ENCODE data around the gene TSKS.

Gene TSKS

DNA sequence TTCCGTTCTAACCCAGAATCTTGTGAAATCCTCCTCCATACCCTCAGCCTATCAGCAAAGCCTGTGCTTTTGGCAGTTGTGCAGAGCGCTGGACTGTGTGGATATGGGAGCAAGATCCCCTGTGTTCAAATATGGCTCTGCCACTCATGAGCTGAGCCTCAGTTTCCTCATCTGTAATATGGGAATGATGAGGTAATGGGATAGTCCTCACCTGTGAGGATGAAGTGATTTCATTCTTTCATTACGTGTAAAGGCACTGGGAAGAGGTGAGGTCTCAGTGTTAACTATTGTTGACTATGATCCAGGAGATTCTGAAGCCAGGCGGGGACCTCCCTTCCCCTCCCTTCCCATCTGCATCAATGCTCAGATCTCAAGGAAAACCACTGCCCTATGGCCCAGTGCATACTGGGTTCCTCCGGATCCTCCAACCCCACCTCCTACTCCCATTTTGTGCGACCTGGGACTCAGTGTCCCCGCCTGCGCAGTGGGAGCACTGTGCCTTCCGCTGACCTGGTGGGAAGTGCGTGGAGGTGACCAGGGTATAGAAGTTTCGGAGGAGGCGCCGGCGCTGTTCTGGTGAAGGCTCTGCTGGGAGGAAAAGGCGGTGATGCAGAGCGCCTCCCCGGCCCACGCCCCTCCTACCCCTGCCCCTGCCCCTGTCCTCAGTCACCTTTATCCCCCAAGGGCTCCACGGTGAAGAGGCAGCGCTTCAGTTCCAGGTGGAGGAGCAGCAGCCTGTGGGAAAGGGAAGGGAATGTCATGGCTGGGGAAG, 45.0 kb upstream of the TSKS start:
- H3K4me3 ChIP-seq (ENCODE audit: control insufficient read depth, low read depth, low read length): no peak overlapping the region
- no peak for DNase-seq (ENCODE audit: low read depth)
- TF ChIP-seq, protein P1, sequence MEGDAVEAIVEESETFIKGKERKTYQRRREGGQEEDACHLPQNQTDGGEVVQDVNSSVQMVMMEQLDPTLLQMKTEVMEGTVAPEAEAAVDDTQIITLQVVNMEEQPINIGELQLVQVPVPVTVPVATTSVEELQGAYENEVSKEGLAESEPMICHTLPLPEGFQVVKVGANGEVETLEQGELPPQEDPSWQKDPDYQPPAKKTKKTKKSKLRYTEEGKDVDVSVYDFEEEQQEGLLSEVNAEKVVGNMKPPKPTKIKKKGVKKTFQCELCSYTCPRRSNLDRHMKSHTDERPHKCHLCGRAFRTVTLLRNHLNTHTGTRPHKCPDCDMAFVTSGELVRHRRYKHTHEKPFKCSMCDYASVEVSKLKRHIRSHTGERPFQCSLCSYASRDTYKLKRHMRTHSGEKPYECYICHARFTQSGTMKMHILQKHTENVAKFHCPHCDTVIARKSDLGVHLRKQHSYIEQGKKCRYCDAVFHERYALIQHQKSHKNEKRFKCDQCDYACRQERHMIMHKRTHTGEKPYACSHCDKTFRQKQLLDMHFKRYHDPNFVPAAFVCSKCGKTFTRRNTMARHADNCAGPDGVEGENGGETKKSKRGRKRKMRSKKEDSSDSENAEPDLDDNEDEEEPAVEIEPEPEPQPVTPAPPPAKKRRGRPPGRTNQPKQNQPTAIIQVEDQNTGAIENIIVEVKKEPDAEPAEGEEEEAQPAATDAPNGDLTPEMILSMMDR (conservative IDR thresholded peaks at IDR 0.05; ENCODE audit: control insufficient read depth, insufficient read depth, low read depth, low read length): no peak

DNA sequence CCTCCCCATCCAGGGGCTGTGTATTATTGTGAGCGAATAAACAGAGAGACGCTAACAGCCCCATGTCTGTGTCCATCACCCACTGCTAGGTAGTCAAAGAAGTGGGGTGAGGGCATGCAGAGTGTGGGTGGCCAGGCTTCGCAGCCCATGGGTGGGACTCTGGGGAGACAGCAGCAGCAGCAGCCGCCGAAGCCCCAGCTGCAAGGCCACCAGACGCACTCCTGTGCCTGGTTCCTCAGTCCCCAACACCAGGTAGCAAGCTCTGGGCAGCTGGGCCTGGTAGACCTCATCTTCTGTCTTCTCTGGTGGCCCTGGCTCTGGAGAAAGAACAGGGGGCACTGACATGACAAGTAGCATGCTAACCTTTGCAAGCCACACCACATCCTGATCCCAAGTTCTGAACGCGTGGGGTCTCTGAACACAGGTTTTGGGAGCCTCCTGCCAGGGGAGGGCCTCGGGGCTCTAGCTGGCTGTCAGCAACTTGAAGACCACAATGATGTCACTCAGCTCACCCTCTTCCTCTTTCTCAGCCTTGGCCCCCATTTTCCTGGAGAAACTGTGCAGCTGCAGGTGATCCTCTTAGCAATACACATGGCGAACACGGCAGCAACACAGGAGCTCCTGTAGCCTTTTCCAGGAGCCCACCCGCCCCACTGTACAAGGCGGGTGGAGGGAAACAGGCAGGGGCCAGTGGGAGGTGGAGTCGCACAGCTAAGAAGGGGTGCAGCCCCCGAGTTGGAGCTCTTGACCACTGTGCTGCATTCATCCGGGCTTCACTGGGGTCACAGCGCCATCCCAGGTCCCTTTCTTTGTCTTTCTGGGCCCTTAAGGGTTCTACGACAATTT, 44.2 kb upstream of the TSKS start:
- H3K4me3 ChIP-seq (ENCODE audit: control insufficient read depth, low read depth, low read length): no peak overlapping the region
- no peak for DNase-seq (ENCODE audit: low read depth)
- TF ChIP-seq, protein P1 (conservative IDR thresholded peaks at IDR 0.05; ENCODE audit: control insufficient read depth, insufficient read depth, low read depth, low read length): no peak

DNA sequence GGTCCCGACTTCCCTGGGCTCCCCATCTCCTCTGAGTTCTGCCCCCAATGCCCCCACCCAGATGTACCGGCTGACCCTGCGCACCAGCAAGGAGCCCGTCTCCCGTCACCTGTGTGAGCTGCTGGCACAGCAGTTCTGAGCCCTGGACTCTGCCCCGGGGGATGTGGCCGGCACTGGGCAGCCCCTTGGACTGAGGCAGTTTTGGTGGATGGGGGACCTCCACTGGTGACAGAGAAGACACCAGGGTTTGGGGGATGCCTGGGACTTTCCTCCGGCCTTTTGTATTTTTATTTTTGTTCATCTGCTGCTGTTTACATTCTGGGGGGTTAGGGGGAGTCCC, 43.5 kb upstream of the TSKS start:
- DNase-seq (ENCODE audit: low read depth): no peak
- TF ChIP-seq, protein P1 (conservative IDR thresholded peaks at IDR 0.05; ENCODE audit: control insufficient read depth, insufficient read depth, low read depth, low read length): no peak
- H3K4me3 ChIP-seq (ENCODE audit: control insufficient read depth, low read depth, low read length): no peak overlapping the region

DNA sequence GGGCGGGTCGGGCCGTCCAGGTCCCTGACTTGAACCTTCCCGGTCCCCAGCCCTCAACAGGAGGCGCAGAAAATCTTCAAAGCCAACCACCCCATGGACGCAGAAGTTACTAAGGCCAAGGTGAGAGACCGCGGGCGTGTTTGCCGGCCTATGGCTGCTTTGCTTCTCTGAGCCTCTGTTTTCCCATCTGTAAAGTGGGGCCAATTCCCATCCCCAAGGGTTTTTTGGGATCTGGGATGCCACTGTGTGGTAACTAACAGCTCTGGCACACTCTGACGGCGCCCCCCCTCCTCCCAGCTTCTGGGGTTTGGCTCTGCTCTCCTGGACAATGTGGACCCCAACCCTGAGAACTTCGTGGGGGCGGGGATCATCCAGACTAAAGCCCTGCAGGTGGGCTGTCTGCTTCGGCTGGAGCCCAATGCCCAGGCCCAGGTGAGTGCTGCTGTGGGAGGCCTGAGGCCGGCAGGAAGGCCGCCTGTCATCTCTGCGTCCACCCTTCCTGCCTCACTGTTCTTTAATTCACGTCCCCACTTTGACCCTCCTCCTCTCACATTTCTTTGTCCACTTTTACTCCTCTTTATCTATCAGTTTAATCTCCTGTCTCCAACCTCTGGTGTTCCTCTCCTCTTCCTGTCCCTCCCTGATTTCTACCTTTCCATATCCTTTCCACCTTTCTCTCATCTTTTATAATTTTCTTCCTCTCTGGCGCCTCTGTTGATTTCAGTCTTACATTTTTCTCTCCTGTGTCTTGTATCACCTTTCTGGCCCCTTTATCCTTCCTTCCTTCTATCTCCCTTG, 42.9 kb upstream of the TSKS start:
- no peak for DNase-seq (ENCODE audit: low read depth)
- no peak overlapping the region for H3K4me3 ChIP-seq (ENCODE audit: control insufficient read depth, low read depth, low read length)
- TF ChIP-seq, protein P1 (conservative IDR thresholded peaks at IDR 0.05; ENCODE audit: control insufficient read depth, insufficient read depth, low read depth, low read length): no peak

DNA sequence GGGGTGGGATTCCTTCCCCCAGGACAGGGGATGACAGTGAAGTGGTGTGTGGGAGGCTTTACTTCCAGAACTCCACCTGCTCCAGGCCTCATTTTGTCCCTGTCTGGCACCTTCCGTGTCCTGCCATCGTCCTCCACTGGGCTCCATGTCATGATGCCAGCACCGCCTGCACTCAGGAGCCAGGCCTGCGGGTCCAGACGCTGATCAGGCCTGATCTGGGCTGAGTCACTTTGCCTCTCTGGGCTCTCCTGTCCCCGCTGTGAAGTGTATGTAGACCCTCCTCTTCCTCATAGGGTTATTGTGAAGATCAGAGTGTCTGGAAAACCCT, 40.4 kb upstream of the TSKS start:
- H3K4me3 ChIP-seq (ENCODE audit: control insufficient read depth, low read depth, low read length): no peak overlapping the region
- TF ChIP-seq, protein P1 (conservative IDR thresholded peaks at IDR 0.05; ENCODE audit: control insufficient read depth, insufficient read depth, low read depth, low read length): no peak
- no peak for DNase-seq (ENCODE audit: low read depth)

DNA sequence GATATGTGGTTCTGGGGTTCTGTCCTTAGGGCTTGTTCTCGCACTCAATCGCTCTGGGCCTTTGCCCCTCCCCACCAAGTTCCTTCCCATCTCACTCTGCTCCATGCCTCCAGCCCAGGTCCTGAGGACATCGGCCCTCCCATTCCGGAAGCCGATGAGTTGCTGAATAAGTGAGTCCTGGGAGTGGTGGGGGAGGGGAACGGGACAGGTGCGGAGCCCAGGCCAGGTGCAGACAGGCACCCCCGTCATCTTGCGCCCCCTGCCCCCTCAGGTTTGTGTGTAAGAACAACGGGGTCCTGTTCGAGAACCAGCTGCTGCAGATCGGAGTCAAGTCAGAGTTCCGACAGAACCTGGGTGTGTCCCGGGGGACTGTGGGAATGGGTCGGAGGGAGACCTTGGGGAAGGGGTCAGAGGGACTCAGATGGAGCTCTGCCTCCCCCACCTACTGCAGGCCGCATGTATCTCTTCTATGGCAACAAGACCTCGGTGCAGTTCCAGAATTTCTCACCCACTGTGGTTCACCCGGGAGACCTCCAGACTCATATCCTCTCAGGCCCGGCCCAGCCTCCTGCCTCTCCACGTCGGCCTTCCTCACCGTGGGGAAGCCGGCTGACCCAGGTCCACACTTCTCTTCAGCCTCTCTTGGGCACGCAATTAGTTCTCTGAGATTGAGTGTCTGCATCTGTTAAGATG, 39.9 kb upstream of the TSKS start:
- no peak overlapping the region for H3K4me3 ChIP-seq (ENCODE audit: control insufficient read depth, low read depth, low read length)
- no peak for DNase-seq (ENCODE audit: low read depth)
- TF ChIP-seq, protein P1 (conservative IDR thresholded peaks at IDR 0.05; ENCODE audit: control insufficient read depth, insufficient read depth, low read depth, low read length): no peak

Data from fibroblast of mammary gland (primary cell).